Activated CD8-positive, alpha-beta memory T cell treated with anti-CD3 and anti-CD28 coated beads, Interleukin-2, amount 50 U/mL, for 1 hour (primary cell): Measurements from ENCODE around the gene POLRMT.
"Not testable (repeated sequence)": the region's sequence is repeated elsewhere in the genome, so short reads cannot be mapped to it uniquely, and the experiment has no call there.

Experiments used
- DNase-seq: peaks from one replicate; pipeline ENCODE4 v3.0.0-alpha.2; 2020; ENCODE audit errors: extremely low read depth

The POLRMT gene

DNA sequence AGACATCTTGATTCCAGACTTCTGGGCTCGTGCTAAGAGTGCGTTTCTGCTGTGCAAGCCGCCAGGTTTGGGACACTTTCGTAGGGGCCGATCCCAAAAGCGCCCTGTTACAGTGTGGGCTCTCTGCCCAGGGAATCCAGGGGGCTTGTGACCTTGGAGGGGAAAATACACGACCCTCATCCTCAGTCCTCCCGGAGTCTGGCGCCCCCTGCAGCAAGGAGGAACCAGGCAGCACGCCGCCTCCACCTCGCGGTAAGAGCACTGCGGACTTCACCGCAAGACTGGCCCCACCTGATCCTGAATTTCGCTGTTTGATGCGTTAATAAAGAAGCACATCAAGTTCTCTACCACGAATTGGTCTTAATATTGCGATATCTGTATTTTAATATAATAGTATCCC, 5.2 kb downstream of the POLRMT start:
- DNase-seq: no peak

DNA sequence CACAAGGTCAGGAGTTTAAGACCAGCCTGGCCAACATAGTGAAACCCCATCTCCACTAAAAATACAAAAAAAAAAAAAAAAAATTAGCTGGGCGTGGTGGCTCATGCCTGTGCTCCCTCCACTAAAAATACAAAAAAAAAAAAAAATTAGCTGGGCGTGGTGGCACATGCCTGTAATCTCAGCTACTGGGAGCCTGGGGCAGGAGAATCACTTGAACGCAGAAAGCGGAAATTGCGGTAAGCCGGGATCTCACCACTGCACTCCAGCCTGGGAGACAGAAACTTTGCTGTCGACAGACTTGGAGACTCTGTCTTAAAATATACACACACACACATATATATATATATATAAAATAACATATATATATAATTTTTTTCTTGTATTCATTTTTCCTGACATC, 6.8 kb downstream of the POLRMT start:
- not testable (repeated sequence) for DNase-seq

DNA sequence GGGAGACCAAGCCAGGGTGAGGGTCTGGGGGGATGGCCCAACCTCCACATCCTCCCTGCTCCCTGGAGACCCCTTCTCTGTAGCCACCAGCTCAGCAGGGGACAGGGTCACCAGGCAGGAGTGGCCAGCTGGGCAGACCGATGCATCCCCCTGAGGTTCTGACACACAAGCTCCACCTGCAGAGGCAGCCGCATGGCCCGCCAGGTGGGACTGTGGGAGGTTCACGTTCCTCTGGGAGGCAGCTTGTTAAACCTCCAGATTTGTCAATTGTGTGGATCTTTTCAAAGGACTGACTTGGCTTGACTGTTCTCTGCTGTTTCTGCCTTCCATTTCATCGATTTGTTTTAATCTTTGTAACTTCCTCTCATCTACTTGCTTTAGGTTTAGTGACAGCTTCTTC, 8.1 kb downstream of the POLRMT start:
- DNase-seq: no peak

DNA sequence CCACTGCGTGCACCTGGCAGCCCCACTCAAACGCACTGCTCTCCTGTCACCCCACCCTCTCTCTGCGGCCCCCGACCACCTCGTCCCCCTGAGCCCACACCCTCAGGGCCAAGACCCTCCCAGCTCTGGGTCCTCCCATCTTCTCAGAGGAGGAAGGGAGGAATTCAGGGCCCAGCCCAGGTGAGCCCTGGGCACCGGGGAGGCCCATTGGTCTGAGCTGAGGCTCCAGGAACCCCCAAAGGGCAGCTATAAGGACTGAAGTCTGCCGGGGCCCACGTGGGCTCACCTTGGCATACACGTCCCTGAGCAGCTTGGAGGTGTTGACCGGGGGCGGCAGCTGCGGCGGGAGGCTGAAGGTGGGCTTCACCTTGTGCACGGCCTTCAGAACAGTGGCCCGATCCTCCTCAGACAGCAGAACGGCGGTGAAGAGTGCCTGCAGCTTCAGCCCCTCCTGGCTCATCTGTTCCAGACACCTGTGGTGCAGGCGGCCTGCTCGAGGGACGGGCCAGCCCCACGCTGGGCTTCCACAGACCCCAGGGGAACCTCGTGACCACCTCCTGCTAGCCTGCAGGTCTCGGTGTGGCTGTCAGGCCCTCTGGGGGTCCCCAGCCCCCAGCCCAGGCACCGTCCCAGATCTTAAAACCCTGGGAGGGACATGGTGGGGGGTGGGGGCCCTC, 8.8 kb downstream of the POLRMT start:
- DNase-seq: no peak

DNA sequence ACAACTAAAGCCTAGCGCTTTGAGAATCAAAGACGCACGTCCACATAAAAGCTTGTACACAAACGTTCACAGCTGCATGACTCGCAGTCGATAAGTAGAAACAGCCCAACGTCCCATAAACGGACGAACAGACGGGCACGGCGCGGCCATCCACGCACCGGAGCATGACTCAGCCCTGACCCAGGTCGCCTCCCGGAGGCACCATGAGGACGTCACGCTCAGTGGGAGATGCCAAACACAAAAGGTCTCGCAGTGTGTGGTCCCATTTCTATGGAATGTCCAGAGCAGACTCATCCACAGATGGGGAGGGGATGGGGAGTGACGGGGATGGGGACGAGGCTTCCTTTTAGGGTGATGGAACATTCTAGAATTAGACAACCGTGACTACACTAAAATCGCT, 9.4 kb downstream of the POLRMT start:
- DNase-seq: no peak

DNA sequence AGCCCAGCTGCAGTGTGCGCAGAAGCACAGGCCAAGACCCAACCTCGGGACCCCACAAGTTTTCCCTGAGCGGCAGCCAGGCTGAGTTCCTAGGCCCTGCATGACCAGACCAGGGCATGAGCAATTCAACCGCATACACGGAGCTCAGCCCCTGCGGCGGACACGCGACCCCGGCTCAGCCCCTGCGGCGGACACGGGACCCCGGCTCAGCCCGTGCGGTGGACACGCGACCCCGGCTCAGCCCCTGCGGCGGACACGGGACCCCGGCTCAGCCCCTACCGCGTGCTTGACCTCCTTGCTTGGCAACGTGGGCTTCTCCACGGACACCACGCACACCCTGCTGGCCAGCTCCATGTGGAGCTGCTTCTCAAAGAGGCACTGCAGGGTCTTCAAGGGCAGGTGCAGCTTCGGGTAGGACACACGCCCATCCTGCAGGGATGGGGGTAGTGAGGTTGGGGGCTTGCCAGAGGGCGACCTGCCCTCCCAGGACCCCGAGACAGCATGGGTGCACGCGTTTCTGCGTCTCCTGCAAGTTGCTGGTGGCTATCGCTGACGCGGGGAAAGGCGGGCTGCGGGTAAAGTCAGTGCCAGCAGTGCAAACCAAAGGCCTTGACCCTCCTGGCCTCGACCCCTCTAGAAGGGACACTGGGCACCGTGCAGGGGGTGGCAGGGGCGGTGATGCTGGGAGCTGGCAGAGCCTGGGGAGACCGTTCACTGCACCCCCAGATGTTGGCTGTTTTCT, 10.0 kb downstream of the POLRMT start:
- DNase-seq: no peak

DNA sequence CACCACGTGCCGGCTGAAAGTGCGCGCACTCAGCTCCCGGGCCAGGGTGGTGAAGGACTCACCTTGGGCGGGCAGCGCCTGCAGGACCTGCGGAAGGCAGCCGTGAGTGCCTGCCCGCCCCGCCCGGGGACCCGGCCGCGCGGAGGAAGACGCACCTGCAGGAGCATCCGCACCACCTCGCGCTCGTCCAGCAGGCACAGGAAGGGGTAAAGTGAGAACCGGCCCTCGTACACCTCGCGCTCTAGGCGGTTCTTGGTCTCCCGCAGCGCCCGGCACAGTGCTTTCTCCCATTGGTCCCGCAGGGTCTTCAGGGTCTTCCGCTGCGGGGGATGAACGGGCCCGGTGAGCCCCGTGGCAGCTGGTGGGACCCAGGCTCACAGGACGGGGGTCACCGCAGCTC, 10.7 kb downstream of the POLRMT start:
- no peak for DNase-seq

DNA sequence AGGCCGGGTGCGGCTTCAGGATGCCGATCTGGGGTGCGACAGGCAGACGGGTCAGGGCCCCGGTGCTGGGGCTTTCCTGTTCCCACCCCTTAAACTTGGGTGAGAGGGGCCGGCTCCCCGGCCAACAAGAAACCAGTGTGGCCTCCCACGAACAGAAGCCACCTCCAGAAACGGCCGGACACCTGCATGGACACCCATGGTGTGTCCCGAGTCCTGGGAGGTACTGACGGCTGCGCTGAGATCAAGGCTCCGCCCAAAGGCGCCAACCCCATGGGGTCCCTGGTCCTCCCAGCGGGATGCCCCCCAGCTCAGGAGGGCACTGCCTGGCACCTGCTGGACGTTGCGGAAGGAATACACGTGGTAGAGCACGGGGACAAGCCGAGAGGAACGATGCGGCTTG, 11.5 kb downstream of the POLRMT start:
- DNase-seq: no peak

DNA sequence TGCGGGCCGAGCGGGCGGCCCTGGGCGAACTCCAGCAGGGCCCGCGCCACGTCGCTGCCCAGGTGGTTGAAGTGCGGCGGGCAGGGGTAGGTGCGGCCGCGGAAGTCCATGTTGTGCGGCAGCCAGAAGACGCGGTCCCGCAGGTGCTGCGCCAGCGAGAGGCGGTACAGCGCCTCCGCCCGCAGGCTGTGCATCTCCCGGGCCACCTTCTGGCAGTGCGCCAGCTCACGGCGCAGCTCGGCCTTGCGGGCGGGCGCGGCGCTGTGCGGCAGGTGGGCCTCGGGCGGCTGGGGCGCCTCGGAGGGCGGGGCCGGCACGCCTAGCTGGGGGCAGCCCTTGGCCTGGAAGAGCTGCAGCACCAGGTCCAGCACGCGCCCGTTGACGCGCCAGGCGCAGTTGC, 12.1 kb downstream of the POLRMT start:
- not testable (repeated sequence) for DNase-seq

DNA sequence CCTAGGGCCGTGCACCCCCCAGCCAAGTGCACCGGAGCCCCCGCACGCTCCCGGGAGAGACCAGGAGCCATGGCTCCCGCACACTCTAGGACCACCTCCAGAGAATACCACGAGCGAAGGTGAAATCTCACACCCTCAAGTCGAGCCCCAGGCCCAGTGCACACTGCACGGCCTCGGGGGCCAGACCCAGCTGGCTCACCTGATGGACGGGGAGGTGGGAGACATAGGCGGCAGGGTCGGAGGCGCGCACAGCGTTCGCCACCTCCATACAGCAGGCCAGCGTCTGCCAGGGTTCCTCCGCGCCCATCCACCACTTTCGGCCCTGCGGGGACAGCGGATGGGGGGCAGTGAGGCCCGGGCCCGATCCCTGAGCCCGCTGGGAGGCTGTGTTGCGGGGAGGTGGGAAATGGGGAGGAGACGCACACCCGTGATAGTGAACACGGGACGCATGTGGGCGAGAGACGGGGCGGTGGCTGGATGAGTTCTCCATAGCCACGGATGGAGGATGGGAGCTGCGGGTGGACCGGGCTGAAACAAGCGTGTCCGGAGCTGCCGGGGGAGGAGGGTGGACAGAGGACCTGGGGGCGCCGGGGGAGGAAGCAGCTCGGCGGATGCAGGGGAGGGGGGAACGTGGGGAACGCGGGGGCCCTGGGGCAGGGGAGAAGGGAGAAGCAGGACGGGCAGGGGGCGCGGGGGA, 13.0 kb downstream of the POLRMT start:
- DNase-seq: no peak

DNA sequence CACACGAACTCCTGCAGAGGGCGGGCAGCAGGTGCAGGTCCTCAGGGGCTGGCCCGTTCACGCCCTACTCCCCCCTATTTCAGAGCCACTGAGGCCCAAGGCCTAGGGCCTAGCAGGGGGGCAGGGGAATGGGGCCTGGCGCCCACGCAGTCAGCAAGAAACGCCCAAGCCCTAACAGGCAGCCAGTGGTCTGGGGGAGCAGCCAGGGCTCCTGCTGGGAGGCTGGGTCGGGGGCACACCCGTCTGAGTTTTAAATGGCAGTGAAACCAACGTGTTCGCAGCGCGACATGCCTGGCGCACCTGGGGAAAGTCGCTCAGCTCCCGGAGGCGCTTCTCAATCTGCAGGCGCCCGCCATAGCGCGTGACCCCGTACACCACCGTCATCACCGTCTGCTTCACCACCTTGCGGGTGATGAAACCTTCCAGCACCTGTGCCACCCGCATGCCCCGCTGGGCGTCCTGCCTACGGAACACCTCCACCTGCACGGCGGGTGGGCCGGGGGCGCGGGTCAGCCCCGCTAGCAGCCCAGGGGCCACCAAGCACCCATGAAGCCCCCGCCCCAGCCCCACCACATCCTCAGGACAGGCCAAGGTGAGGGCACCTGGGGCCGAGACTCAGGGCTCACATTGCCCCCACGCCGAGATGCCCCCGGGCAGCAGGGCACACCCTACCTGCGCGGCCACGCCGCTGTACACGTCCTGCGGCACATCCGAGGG, 13.9 kb downstream of the POLRMT start:
- DNase-seq: no peak

DNA sequence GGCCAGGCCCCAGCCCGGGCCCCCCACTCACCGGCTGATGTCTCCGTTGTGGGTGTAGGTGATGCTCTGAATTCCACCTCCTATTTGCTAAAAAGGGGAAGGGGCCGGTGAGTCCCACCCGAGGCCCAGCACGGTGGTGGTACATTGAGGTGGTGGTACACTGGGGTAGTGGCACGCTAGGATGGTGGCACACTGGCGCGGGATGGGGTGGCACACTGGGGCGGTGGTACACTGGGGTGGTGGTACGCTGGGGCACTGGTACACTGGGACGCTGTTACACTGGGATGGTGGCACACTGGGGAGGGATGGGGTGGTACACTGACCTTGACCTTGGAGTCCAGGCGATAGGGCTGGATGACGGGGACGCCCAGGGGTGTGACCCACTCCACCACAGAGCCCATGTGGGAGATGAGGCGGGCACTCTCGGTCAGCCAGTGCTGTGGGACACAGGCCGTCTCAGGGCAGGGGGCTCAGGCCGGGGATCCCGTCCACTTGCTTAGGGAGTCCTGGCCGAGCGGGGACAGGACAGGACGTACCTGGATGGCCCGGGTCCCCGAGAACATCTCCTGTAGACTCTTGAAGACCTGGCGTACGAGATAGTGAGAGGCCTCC, 14.6 kb downstream of the POLRMT start:
- no peak for DNase-seq

DNA sequence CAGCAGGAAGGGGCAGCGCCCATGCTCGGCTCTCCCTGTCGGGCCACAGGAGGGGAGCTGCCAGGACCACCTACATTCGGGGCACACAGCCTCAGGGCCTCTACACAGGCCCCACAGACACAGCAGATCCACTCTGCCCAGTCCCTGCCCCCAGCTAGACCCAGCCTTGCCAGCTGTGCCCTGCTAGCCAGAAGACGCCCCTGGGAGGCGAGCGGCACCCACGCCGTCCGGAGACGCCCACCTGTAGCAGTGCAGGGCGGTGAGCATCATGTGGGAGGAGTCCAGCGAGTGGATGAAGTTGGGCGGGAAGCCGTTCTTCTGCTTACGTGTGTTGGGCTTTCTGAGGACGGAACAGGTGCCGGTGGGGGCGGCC, 15.1 kb downstream of the POLRMT start:
- no peak for DNase-seq

DNA sequence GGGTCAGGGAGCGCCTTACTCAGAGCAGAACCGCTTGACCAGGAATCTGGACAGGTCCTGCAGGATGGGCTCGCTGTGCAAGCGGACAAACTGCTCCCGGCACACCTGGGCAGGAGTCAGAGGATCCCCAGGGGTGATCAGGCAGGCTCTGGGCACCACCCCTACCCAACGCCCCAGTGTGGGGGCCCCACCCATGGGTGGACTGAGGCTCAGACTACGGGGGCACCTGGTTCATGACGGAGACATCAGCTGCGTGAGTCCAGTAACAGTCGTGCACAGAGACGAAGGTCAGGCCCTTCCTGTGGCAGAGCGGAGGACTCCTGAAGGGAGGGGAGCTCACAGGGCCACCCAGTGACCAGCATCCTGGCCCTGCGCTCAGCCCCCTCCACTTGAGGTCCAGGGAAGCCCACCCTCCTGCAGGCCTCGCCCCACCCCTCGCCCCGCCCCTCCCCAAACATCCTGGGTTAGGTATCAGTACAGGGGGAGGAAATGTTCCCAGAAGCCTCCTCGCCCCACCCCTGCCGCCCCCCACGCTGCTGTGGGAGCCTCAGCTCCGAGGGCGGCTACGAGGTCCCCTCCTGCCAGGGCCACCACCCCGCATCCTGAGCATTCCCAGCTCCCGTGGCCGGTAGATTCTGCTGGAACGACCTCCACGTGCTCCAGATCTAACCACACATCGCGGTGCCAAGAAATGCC, 15.6 kb downstream of the POLRMT start:
- DNase-seq: no peak

DNA sequence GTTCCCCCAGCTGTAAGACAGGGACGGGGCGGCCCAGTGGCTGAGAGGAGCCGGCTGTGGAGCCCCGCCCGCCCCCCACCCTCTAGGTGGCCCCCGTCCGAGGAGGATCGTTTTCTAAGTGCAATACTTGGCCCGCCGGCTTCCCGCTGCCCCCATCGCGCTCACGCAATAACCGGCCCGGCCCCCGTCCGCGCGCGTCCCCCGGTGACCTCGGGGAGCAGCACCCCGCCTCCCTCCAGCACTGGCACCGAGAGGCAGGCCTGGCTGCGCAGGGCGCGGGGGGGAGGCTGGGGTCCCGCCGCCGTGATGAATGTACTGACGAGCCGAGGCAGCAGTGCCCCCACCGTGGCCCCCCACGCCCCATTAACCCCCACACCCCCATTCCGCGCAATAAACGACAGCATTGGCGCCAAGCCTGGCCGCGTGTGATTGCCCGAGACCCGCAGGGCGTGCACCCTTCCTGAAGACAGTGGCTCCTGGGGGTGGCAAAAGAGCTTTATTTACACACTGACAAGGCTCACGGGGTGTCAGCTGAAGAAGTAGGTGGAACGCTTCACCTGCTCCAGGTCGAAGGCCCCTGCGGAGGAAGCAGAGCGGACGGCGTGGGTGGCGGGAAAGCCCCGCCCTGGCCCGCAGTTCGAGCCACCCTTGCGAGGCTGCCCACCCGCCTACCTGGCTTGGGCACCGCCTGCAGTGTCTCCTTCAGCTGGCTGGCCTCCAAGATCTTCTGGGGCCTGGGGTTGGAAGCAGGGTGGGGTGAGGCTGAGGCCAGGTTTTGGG, 16.4 kb downstream of the POLRMT start:
- DNase-seq: no peak

DNA sequence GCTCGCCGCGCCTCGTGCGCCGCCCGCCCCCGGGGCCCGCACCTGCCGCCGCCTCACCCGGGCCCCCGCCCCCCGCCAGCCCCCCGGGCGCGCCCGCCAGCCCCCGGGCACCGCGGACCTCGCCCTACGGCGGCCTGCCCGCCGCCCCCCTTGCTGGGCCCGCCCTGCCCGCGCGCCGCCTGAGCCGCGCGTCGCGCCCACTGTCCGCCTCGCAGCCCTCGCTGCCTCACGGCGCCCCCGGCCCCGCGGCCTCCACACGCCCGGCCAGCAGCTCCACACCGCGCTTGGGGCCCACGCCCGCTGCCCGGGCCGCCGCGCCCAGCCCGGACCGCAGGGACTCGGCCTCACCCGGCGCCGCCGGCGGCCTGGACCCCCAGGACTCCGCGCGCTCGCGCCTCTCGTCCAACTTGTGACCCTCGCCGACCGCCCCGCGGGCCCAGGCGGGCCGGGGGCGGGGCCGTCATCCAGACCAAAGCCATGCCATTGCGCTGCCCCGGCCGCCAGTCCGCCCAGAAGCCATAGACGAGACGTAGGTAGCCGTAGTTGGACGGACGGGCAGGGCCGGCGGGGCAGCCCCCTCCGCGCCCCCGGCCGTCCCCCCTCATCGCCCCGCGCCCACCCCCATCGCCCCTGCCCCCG, 17.2 kb downstream of the POLRMT start:
- DNase-seq: no peak

DNA sequence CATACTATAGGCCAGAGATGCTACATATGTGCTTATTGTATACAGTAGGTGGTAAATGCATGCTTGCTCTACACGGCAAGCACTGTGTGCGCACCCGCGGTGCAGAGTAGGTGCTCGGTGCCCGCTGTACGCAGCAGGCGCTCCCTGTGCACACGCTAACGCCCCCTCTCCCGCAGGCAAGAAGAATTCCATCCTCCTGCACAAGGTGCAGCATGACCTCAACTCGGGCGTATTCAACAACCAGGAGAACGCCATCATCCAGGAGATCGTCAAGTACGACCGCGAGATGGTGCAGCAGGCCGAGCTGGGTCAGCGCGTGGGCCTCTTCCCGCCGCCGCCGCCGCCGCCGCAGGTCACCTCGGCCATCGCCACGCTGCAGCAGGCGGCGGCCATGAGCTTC, 17.7 kb downstream of the POLRMT start:
- DNase-seq: no peak

DNA sequence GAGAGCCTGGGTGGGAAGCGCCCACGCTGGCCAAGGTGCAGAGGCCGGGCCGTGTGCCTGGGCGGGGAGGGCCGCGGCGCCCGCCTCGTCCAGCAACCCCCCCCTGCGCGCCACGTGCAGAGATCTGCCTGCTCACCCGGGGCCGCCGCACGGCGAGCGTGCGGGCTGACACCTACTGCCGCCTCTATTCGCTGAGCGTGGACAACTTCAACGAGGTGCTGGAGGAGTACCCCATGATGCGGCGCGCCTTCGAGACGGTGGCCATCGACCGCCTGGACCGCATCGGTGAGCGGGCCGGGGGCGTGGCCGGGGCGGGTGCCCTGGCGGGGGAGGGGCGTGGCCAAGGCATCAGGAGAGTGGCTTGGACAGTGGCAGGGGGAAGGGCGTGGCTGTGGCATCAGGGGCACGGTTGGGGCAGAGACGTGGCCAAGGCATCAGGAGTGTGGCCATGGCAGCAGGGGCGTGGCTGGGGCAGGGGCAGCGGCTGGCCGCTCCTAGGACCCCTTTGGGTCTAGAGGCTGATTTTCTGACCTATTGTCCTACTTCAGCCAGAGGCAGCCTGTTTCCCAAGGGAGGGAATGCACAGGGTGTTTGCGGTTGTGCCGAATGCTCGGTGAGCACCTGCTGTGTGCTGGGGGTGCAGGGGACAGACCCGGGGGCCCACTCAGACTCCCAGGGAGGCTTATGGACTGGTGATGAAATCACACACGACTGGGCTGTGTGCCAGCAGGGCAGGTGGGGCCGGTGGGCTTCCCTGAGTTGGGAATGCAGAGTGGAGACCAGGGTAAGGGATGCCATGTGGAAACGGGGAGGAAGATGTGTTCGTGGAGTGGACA, 19.4 kb downstream of the POLRMT start:
- DNase-seq: no peak

DNA sequence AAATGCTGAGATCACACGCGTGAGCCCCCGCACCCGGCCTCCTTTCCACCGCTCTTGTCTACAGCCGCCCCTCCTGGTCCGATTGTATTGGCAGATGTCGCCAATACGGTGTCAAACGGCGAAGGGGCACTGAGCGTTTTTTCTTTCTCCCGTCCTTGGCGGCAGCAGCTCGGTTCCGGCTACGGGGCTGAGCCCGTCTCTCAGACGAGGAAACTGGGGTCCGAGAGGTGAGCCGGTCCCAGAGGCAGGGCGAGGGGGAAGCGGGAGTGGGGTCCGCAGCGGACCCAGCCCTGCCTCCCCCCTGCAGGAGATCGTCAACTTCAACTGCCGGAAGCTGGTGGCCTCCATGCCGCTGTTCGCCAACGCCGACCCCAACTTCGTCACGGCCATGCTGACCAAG, 20.4 kb downstream of the POLRMT start:
- no peak for DNase-seq
